HG03135 (cell line): Measurements from ENCODE around the gene SCCPDH.
"Not testable (repeated sequence)": the region's sequence is repeated elsewhere in the genome, so short reads cannot be mapped to it uniquely, and the experiment has no call there.

Experiments
- ATAC-seq: cut with Tn5 transposase; IDR thresholded peaks from one replicate; pipeline ENCODE4 v1.9.1; 2021; ENCODE audit warnings: mild to moderate bottlenecking, moderate library complexity; ENCODE audit not compliant: unreplicated experiment

SCCPDH gene

DNA sequence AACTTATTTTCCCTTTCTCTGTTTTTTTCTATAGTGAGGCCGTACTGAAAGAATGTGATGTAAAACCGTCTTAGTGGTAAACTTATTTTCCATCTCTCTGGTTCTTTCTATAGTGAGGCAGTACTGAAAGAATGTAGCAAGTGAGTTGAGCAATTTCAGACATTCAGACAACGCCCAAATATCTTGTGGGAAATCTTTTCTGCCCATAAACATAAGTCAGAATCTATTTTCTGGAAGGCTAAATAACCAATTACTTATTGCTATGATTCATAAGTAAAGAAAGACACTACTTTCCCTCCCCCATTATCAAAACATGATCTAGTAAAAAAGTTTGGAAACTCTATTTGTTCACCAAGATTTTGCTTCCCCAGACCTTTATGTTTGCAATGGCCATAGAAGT is 18.8 kb upstream of the SCCPDH start:
- ATAC-seq: no peak

DNA sequence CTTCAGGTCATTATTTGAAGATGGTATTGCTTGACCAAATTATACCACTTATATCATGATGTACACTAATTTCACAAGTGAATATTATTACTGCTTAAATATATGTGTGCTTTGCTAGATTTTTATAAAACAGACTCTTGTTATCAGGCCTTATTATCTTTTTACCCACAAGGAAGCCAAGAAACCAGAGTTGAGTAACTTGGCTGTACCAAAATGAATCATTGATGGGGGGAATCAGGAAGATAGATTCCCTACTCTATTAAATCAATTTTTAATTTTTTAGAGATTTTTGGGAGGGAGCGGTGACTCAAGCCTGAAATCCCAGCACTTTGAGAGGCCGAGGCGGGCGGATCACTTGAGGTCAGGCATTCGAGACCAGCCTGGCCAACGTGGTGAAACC is 16.0 kb upstream of the SCCPDH start:
- no peak for ATAC-seq

DNA sequence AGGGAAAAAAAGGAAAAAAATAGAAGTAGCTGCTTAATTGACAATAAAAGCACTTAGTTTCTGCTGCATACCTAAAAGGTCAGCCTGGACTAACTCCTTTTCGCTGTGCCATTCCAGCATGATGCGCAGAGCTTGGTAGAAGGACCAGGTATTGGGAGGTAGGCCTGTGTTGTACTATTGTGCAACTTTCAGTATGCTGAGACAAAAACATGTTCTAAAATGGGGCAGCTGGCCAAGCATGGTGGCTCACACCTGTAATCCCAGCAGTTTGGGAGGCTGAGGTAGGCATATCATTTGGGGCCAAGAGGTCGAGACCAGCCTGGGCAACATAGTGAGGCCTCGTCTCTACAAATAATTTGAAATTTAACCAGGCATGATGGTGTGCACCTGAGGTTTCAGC is 15.0 kb upstream of the SCCPDH start:
- no peak for ATAC-seq

DNA sequence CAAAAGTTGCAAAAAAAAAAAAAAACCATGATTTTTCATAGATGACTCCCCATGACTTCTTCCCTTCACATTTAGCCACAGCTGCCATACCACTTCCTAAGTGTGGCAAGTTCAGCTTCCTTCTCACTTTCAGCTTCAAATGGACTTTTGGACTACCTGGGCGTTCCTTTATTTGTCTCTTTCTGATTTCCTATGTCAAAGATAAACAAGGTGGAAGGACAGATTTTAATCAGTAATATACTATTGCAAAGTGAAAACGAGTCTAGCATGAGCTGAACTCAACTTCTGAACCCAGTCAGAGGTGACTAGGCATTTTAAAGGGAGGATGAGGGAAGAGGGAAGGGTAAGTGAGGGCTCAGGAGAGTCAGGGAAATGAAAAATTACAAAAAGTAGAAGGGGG is 14.4 kb upstream of the SCCPDH start:
- no peak for ATAC-seq

DNA sequence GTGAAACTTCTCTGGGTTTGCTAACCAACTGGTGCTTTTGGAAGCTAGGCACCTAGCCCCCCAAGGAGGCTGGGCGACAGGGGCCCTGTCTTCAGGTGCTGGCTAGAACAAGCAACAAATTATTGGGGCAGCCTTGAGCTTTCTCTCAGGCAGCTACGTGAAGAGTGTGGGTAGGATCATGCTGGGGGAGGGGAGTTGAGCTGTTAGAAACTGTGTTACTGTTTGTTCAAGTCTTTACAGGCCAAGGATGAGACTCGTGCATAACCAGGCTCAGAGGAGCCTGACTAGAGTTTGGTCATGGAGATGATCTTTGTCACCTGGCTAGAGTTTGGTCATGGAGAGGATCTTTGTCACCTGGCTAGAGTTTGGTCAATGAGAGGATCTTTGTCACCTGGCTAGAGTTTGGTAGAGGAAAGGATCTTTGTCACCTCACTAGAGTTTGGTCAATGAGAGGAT is 12.6 kb upstream of the SCCPDH start:
- no peak for ATAC-seq

DNA sequence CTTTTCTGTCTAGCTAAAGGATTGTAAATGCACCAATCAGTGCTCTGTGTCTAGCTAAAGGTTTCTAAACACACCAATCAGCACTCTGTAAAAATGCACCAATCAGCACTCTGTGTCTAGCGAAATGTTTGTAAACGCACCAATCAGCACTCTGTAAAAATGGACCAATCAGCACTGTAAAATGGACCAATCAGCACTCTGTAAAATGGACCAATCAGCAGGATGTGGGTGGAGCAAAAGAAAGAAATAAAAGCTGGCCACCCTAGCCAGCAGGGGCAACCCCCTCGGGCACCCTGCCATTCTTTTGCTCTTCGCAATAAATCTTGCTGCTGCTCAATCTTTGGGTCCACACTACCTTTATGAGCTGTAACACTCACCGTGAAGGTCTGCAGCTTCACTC is 11.8 kb upstream of the SCCPDH start:
- ATAC-seq: not testable (repeated sequence)

DNA sequence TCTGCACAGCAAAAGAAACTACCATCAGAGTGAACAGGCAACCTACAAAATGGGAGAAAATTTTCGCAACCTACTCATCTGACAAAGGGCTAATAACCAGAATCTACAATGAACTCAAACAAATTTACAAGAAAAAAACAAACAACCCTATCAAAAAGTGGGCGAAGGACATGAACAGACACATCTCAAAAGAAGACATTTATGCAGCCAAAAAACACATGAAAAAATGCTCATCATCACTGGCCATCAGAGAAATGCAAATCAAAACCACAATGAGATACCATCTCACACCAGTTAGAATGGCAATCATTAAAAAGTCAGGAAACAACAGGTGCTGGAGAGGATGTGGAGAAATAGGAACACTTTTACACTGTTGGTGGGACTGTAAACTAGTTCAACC is 4.8 kb upstream of the SCCPDH start:
- not testable (repeated sequence) for ATAC-seq

DNA sequence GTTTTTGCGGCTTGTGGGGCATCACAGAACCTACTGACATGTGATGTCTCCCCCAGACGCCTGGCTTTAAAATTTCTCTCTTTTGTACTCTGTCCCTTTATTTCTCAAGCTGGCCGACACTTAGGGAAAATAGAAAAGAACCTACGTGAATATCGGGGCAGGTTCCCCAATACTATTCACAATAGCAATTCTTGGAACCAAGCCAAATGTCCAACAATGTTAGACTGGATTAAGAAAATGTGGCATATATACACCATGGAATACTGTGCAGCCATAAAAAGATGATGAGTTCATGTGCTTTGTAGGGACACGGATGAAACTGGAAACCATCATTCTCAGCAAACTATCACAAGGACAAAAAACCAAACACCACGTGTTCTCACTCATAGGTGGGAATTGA is 3.4 kb upstream of the SCCPDH start:
- not testable (repeated sequence) for ATAC-seq

DNA sequence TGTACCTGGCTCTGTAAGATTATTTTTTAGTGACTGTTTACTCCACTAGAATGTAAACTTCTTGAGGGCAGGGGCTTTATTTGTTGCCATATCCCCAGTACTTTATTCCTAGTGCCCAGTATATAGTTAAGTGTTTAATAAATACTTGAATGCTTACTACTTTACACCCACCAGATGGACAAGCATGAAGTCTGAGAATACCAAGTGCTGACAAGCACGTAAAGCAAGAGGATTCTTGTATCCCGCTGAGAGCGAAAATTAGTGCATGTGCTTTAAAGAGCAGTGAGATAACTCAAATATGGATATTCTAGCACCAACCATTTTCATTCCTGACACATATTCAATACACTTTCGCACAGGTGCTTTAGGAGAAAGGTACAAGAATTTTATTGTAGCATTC is 1.5 kb upstream of the SCCPDH start:
- ATAC-seq: no peak

DNA sequence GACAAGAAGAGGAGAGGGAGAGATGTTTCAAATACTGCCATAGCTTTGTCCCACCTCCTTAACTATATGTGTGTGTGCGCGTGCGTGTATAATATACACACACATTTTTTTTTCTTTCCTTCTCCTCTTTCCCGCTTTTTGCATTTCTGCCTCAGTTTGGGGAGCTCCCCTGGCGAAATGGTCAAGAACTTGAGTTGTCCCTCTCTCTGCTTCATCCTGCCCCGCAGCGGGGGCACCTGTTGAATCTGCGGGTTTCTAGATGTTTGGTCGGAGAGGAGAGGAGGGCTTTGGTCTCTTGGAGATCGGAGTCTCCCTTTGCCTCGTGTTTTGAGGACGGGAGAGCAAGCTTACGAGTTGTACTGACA is 504 bp downstream of the SCCPDH start:
- ATAC-seq: peak; percentile 3

DNA sequence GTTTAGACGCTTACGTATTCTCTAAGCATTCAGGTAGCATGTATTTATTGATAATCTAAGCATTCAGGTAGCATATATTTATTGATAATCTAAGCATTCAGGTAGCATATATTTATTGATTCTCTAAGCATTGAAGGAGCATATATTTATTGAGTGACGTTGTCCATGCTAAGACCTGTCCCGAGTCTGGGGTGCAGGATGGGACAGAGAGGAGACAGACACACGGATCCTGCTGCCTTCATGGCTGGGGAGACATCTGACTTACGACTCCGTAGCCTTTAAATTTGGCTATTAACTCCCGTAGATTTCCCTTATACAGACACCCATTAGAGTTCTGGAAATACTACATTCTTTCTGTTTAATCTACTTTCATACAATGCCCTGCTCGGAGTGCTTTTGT is 982 bp downstream of the SCCPDH start:
- ATAC-seq: no peak

DNA sequence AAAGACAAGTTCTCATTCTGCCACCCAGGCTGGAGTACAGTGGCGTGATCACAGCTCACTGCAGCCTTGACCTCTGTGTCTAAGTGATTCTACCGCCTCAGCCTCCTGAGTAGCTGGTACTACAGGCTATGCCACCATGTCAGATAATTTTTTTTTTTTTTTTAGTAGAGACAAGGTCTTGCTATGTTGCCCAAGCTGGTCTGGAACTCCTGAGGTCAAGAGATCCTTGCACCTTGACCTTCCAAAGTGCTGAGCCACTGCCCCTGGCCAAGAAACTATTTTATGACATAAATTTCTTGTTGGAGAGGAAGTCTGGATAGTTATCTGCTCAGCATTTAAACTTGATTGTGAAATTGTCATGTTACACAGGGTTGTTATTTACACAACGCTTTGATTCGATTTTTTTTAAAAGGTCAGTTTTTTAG is 2.1 kb downstream of the SCCPDH start:
- ATAC-seq: no peak

DNA sequence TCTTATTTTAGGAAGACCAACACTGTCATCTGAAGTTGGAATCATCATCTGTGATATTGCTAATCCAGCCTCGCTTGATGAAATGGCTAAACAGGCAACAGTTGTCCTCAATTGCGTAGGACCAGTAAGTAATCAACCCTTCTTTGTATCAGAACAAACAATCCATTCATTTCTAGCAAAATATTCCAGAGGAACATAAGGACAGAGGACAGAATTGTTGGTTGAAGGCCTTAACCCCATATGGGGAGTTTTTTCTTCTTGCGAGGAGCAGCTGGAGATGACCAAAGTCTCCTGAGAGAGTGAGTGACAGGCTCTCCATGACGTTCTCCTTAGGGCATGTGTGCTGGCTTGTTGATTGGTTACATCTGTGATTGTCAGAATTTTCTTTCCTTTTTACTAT is 2.7 kb downstream of the SCCPDH start:
- ATAC-seq: no peak

DNA sequence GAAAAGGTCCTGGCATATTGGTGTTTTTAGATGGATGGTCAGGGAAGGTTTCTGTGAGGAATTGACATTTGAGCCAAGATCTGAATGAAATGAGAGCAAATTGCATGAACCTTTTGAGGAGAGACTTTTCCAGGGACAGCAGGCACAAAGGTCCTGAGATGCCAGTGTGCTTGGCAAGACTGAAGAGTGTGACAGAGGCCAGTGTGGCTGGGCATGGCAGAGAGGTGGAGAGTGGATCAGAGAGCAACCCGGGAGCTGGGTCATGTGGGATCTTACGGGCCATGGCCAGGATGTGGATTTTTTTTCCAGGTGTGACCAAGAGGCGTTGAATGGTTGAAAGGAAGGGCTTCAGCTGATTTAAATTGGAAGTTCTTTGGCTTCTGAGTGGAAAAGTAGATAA is 3.4 kb downstream of the SCCPDH start:
- ATAC-seq: no peak

DNA sequence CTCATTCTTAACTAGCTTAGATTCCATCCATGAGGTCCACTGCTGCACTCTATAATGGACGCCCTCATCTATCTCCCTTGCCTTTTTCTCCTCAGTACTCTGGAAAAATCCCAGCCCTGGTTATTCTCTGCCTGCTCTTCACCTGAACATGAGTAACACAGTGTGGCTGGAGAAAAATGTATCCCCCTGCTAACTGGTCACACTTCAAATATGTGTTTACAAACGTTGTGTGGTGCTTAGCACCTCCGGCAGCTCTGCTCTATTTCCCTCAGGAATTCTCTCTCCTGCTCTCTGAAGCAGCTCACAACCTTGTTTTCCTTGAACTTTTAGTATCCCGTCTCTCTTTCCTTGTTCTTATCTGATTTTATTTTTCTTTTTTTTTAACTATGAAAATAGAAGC is 4.1 kb downstream of the SCCPDH start:
- ATAC-seq: no peak

DNA sequence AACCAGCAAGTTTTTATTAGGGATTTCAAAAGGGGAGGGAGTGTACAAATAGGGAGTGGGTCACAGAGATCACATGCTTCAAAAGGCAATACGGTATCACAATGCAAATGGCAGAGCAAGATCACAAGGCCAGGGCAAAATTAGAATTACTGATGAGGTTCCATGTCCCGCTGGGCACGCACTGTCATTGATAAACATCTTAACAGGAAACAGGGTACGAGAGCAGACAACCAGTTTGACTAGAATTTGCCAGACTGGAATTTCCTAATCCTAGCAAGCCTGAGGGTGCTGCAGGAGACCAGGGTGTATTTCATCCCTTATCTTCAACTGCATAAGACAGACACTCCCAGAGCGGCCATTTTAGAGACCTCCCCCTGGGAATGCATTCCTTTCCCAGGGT is 4.8 kb downstream of the SCCPDH start:
- ATAC-seq: not testable (repeated sequence)

DNA sequence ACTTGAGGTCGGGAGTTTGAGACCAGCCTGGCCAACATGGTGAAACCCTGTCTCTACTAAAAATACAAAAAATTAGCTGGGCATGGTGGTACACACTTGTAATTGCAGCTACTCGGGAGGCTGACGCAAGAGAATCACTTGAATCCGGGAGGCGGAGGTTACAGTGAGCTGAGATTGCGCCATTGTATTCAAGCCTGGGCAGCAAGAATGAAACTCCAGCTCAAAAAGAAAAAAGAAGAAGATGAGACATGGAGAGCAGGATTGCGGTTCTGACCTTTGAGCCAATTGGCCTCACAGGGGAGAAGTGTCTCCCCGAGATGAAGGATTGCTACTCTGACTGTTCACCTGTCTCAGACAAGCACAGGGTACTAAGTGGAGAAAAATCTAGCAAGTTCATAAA is 6.6 kb downstream of the SCCPDH start:
- no peak for ATAC-seq

DNA sequence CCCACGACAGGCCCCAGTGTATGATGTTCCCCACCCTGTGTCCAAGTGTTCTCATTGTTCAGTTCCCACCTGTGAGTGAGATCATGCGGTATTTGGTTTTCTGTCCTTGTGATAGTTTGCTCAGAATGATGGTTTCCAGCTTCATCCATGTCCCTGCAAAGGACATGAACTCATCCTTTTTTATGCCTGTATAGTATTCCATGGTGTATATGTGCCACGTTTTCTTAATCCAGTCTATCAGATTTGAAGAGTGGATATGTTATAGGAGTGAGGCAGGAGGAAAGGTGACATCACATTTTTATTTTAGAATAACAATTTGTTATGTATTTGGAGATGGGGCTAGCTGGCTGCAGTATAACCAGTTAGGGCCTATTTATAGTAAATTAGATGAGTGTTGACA is 7.7 kb downstream of the SCCPDH start:
- ATAC-seq: not testable (repeated sequence)

DNA sequence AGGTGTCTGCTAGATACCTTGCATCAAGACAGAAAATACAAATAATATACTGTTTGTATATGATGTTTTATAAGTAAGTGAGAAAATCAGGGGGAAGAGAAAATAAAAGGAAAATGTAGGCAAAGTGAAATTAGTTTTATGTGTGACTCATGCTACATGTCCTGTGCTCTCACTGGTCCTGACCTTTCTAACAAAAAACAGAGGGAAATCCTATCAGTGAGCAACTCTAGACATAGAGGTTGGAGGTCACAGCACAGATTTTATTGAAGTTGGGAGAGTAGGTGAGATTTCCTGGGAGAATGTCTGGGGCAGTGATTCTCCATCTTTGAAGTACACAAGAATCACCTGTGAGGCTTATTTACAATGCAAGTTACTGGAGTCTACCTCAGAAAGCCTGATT is 9.5 kb downstream of the SCCPDH start:
- no peak for ATAC-seq

DNA sequence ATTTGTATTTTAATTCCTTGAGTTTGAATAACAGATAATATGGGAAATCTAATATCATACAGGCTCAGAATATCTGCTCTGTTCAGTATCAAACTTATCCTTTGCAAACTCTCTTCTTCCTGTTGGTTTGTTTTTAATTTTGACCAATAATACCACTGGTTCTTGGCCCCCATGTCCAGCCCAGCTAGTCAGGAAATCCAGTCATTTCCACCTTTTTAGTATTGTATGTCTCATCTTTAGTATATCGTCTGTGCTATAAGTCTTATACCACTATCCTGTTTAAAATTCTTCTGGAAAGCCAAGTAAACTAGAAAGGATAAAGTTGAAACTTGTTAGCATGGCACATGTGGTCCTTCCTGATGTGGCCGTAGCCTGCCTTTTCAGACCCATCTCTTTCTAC is 10.7 kb downstream of the SCCPDH start:
- ATAC-seq: no peak

DNA sequence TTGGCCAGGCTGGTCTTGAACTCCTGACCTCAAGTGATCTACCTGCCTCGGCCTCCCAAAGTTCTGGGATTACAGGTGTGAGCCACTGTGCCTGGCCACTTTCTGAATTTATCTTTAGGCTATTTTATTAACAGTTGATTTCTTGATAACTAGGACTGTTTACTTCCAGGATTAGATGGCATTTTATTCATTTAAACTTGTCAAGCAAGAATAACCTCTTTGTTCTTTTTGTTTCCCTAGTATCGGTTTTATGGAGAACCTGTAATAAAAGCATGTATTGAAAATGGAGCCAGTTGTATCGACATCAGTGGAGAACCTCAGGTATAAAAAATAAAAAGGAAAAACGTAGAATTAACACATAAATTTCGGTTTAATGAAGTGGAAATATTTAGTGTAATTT is 11.5 kb downstream of the SCCPDH start:
- no peak for ATAC-seq

DNA sequence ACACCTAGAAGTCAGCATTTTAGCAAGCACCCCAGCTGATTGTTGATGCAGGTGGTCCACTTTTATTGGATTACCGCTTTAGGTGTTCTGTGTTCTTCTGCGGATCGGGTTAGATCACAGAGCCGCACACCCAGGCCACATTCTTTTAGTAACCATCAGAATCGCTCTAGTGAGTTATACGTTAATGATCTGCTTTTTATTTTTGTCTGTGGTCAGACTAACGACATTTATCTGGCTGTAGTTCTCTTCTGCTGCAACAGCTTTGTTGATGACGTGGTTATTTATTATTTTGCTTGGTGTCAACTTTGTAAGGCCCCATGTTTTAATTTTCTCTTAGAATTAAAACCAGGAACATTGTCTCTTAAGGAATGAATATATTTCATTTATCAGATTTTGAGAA is 18.2 kb downstream of the SCCPDH start:
- ATAC-seq: no peak

DNA sequence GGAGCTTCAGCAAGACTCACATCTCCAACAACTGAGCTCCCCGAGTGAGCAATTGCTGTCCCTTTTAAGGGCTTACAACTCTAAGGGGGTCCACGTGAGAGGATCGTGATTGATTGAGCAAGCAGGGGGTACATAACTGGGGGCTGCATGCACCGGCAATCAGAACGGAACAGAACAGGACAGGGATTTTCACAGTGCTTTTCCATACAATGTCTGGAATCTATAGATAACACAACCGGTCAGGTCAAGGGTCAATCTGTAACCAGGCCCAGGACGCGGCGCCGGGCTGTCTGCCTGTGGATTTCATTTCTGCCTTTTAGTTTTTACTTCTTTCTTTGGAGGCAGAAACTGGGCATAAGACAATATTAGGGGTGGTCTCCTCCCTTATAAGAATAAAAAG is 21.9 kb downstream of the SCCPDH start:
- not testable (repeated sequence) for ATAC-seq

DNA sequence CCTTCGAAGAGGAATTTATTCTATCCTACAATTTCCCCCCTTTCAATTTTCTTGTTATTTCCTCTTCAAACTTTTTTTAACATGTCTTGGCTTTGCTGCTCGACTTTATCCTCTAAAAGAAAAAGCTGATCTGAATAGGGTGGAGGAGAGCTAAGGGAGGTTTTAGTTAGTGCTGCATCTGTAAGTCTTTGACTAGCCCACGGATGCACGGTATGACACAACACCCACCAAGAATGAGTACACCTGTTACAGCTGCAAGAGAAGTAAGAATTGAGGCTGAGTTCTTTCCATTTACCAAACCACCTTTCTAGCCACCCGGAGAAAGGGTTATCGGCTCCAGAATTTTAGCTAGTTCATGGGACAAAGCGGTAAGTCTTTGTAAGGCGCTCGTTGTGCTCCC is 23.8 kb downstream of the SCCPDH start:
- ATAC-seq: no peak
